AG09319 (cell line): ENCODE data around the gene PBXIP1.
A peak's percentile ranks its signal among the peaks of the same experiment; 100 is the strongest.

Experiments
- DNase-seq: peaks from one replicate; pipeline ENCODE4 v3.0.0-alpha.2; 2010; ENCODE audit warnings: low read depth; ENCODE audit errors: extremely low read depth
- CTCF ChIP-seq: IDR thresholded peaks from 2 replicates; pipeline ENCODE4 v1.5.1; 2011; ENCODE audit warnings: low read depth, mild to moderate bottlenecking, inconsistent platforms, low read length, moderate library complexity

Gene PBXIP1

GRCh38 chr1:154951901-154952657, 3.8 kb downstream of the PBXIP1 start:
- no peak for TF ChIP-seq CTCF
- DNase-seq, result no peak

- no peak for TF ChIP-seq CTCF
- DNase-seq, result no peak
Measured at GRCh38 chr1:154948079-154948478, 7.8 kb downstream of the PBXIP1 start.

- TF ChIP-seq CTCF, result no peak
- no peak for DNase-seq
Measured at GRCh38 chr1:154945962-154946850, 9.7 kb downstream of the PBXIP1 start.

GRCh38 chr1:154945160-154945961, 10.5 kb downstream of the PBXIP1 start:
- TF ChIP-seq CTCF, result no peak
- DNase-seq, result no peak

- no peak for TF ChIP-seq CTCF
- no peak for DNase-seq
Measured at GRCh38 chr1:154944401-154945159, 11.3 kb downstream of the PBXIP1 start.

GRCh38 chr1:154943649-154944400, 12.1 kb downstream of the PBXIP1 start:
- no peak for DNase-seq
- peak; percentile 77 for TF ChIP-seq CTCF
